Activated CD4-positive, alpha-beta T cell treated with anti-CD3 and anti-CD28 coated beads, Interleukin-2, amount 10 ng/mL, durations not matched to agents 7 days and 5 days (primary cell): ENCODE measurements around the gene UBE2I. TPM values are rescaled to one million over a fixed set of nuclear protein-coding genes. Genes with fewer than 3 reads are reported as not detected.
A peak's percentile ranks its signal among the peaks of the same experiment; 100 is the strongest.
"Not testable (repeated sequence)": the region's sequence is repeated elsewhere in the genome, so short reads cannot be mapped to it uniquely, and the experiment has no call there.

ENCODE experiments used
- CTCF ChIA-PET: fragments of 350-600 bp; sonication (Branson Sonifier 250); formaldehyde crosslinking; loops from one replicate; lab custom pipeline; 2021; ENCODE audit warnings: antibody characterized with exemption; lab: Charles Lee
- POLR2A ChIA-PET: fragments of 350-600 bp; sonication (Branson Sonifier 250); formaldehyde crosslinking; loops from one replicate; lab custom pipeline; 2021; ENCODE audit warnings: antibody characterized with exemption; lab: Charles Lee
- DNase-seq: peaks from one replicate; pipeline ENCODE4 v3.0.0-alpha.2; 2020
- H3K27ac Mint-ChIP-seq: one replicate; pipeline ENCODE4 v1.8.0; 2021; ENCODE audit warnings: mild to moderate bottlenecking, moderate library complexity, mixed read lengths
- H3K27me3 Mint-ChIP-seq: one replicate; pipeline ENCODE4 v1.8.0; 2021; ENCODE audit warnings: mixed read lengths
- H3K36me3 Mint-ChIP-seq: one replicate; pipeline ENCODE4 v1.8.0; 2021; ENCODE audit warnings: low read depth, mixed read lengths
- H3K4me1 Mint-ChIP-seq: one replicate; pipeline ENCODE4 v1.8.0; 2021; ENCODE audit warnings: mixed read lengths
- H3K4me3 Mint-ChIP-seq: one replicate; pipeline ENCODE4 v1.8.0; 2021; ENCODE audit warnings: mild to moderate bottlenecking, moderate library complexity, mixed read lengths
- H3K9me3 Mint-ChIP-seq: one replicate; pipeline ENCODE4 v1.8.0; 2021; ENCODE audit warnings: mixed read lengths
- total RNA-seq, 2 experiments: library from RNA; stranded (reverse); gene quantifications; one replicate each; pipeline ENCODE4 v1.2.3, GENCODE V29; 2021

Gene UBE2I
- total RNA-seq, 2 experiments from 2014 or later = 204 to 222 TPM

- no peak for DNase-seq
- ChIA-PET POLR2A (no interaction called here), CTCF (no interaction called here)
- Mint-ChIP-seq H3K4me3 (no peak overlapping the region), H3K4me1 (no peaks in the 10 kb centered on the region), H3K36me3 (no peaks in the 10 kb centered on the region), H3K27ac (no peak overlapping the region), H3K27me3 (peaks cover 38% of the 10 kb centered on the region), H3K9me3 (no peaks in the 10 kb centered on the region)
Observed at GRCh38 chr16:1290860-1291575, 18.4 kb upstream of the UBE2I start.

- POLR2A ChIA-PET = no interaction called here
- Mint-ChIP-seq H3K4me1 (no peaks in the 10 kb centered on the region), H3K27me3 (peaks cover 38% of the 10 kb centered on the region), H3K36me3 (no peaks in the 10 kb centered on the region), H3K27ac (no peak overlapping the region), H3K4me3 (no peak overlapping the region), H3K9me3 (no peaks in the 10 kb centered on the region)
- no peak for DNase-seq
- CTCF ChIA-PET = no interaction called here
Observed at GRCh38 chr16:1291576-1291974, 17.9 kb upstream of the UBE2I start.

GRCh38 chr16:1292208-1292607 lies 17.2 kb upstream of the UBE2I start:
- H3K9me3 Mint-ChIP-seq, POLR2A ChIA-PET, H3K4me1 Mint-ChIP-seq, CTCF ChIA-PET, H3K27ac Mint-ChIP-seq, DNase-seq, H3K36me3 Mint-ChIP-seq, H3K4me3 Mint-ChIP-seq: not testable (repeated sequence)
- peaks cover 38% of the 10 kb centered on the region for H3K27me3 Mint-ChIP-seq

- H3K36me3 Mint-ChIP-seq, H3K4me1 Mint-ChIP-seq, POLR2A ChIA-PET, DNase-seq, H3K9me3 Mint-ChIP-seq, H3K4me3 Mint-ChIP-seq, H3K27ac Mint-ChIP-seq: not testable (repeated sequence)
- CTCF ChIA-PET = interaction anchor here (0.7 to 1.1 kb wide), 3 partner anchors 252 to 947 kb away, joined by 3 to 4 read pairs (median 4); no protein-coding TSS in a partner anchor
- H3K27me3 Mint-ChIP-seq = peaks cover 35% of the 10 kb centered on the region
Observed at GRCh38 chr16:1292808-1293207, 16.6 kb upstream of the UBE2I start.

- H3K27me3 Mint-ChIP-seq = peaks cover 33% of the 10 kb centered on the region
- ChIA-PET CTCF (interaction anchor here (1.1 kb wide), 1 partner anchor 633 kb away, joined by 4 read pairs; no protein-coding TSS in a partner anchor), POLR2A (no interaction called here)
Observed at GRCh38 chr16:1293921-1294656, 15.3 kb upstream of the UBE2I start.

GRCh38 chr16:1295465-1295864 lies 14.0 kb upstream of the UBE2I start:
- no peak overlapping the region for H3K27ac Mint-ChIP-seq
- POLR2A ChIA-PET = no interaction called here

More at GRCh38 chr16:1293921-1294656, 15.3 kb upstream of the UBE2I start:
- Mint-ChIP-seq H3K4me3 (no peak overlapping the region), H3K27ac (no peak overlapping the region), H3K9me3 (no peaks in the 10 kb centered on the region), H3K4me1 (peaks cover 6% of the 10 kb centered on the region), H3K36me3 (no peaks in the 10 kb centered on the region)
- no peak for DNase-seq

GRCh38 chr16:1296688-1297017 lies 12.8 kb upstream of the UBE2I start:
- H3K27me3 Mint-ChIP-seq = peaks cover 14% of the 10 kb centered on the region
- H3K27ac Mint-ChIP-seq = peak overlapping the region; percentile 1
- H3K4me3 Mint-ChIP-seq, POLR2A ChIA-PET, H3K9me3 Mint-ChIP-seq, H3K4me1 Mint-ChIP-seq, H3K36me3 Mint-ChIP-seq, DNase-seq: not testable (repeated sequence)
- CTCF ChIA-PET = interaction anchor here (0.7 kb wide), 1 partner anchor 175 kb away, joined by 3 read pairs; no protein-coding TSS in a partner anchor

More at GRCh38 chr16:1295465-1295864, 14.0 kb upstream of the UBE2I start:
- CTCF ChIA-PET = no interaction called here
- no peaks in the 10 kb centered on the region for H3K36me3 Mint-ChIP-seq
- H3K27me3 Mint-ChIP-seq = peaks cover 20% of the 10 kb centered on the region
- H3K4me1 Mint-ChIP-seq = peaks cover 6% of the 10 kb centered on the region
- no peak overlapping the region for H3K4me3 Mint-ChIP-seq
- no peaks in the 10 kb centered on the region for H3K9me3 Mint-ChIP-seq
- DNase-seq = no peak

GRCh38 chr16:1297018-1297696 lies 12.3 kb upstream of the UBE2I start:
- no peak overlapping the region for H3K4me3 Mint-ChIP-seq
- POLR2A ChIA-PET = no interaction called here

GRCh38 chr16:1298406-1298805 lies 11.0 kb upstream of the UBE2I start:
- H3K36me3 Mint-ChIP-seq = no peaks in the 10 kb centered on the region
- no peak for DNase-seq
- H3K27ac Mint-ChIP-seq = no peak overlapping the region
- peaks cover 11% of the 10 kb centered on the region for H3K27me3 Mint-ChIP-seq
- POLR2A ChIA-PET = no interaction called here
- H3K4me3 Mint-ChIP-seq = no peak overlapping the region
- H3K9me3 Mint-ChIP-seq = no peaks in the 10 kb centered on the region
- CTCF ChIA-PET = no interaction called here
- H3K4me1 Mint-ChIP-seq = peaks cover 13% of the 10 kb centered on the region

More at GRCh38 chr16:1297018-1297696, 12.3 kb upstream of the UBE2I start:
- DNase-seq = no peak
- Mint-ChIP-seq H3K9me3 (no peaks in the 10 kb centered on the region), H3K27me3 (peaks cover 11% of the 10 kb centered on the region), H3K27ac (peak overlapping the region; percentile 1), H3K4me1 (peaks cover 11% of the 10 kb centered on the region), H3K36me3 (no peaks in the 10 kb centered on the region)
- CTCF ChIA-PET = interaction anchor here (0.6 to 0.7 kb wide), 2 partner anchors 38 to 176 kb away, joined by 3 read pairs; no protein-coding TSS in a partner anchor

- ChIA-PET POLR2A (no interaction called here), CTCF (interaction anchor here (0.8 kb wide), 1 partner anchor 54 kb away, joined by 3 read pairs; no protein-coding TSS in a partner anchor)
- H3K4me3 Mint-ChIP-seq = no peak overlapping the region
- H3K9me3 Mint-ChIP-seq = no peaks in the 10 kb centered on the region
- no peak for DNase-seq
- H3K27me3 Mint-ChIP-seq = peaks cover 7% of the 10 kb centered on the region
- peaks cover 19% of the 10 kb centered on the region for H3K4me1 Mint-ChIP-seq
- no peak overlapping the region for H3K27ac Mint-ChIP-seq
- H3K36me3 Mint-ChIP-seq = no peaks in the 10 kb centered on the region
Observed at GRCh38 chr16:1299012-1299867, 10.2 kb upstream of the UBE2I start.

- H3K4me1 Mint-ChIP-seq = peaks cover 25% of the 10 kb centered on the region
- POLR2A ChIA-PET = no interaction called here
- no peak overlapping the region for H3K4me3 Mint-ChIP-seq
- no peak for DNase-seq
- no peak overlapping the region for H3K27ac Mint-ChIP-seq
- H3K27me3 Mint-ChIP-seq = peaks cover 5% of the 10 kb centered on the region
- CTCF ChIA-PET = interaction anchor here (1.0 to 1.7 kb wide), 4 partner anchors 10 to 407 kb away, joined by 3 to 5 read pairs (median 4); partner anchors contain the start of gene UBE2I
- H3K9me3 Mint-ChIP-seq = no peaks in the 10 kb centered on the region
- no peaks in the 10 kb centered on the region for H3K36me3 Mint-ChIP-seq
Observed at GRCh38 chr16:1299868-1300203, 9.6 kb upstream of the UBE2I start.
